Vagina (tissue), 2 donors: ENCODE results near the gene KRT3. TPM values are rescaled to one million over a fixed set of nuclear protein-coding genes. Genes with fewer than 3 reads are reported as not detected.

Experiments used
- DNase-seq, 2 donors: peaks; one replicate each; pipeline ENCODE4 v3.0.0-alpha.2; 2017; ENCODE audit errors: extremely low spot score in 2 of 2
- H3K27ac ChIP-seq: fragments of 200-600 bp; sonication (generic); one replicate; pipeline ENCODE4 v1.5.1; 2019
- H3K27me3 ChIP-seq: fragments of 200-600 bp; sonication (generic); one replicate; pipeline ENCODE4 v1.5.1; 2019
- H3K36me3 ChIP-seq, 2 donors: fragments of 200-600 bp; sonication (generic); one replicate each; pipeline ENCODE4 v1.5.1; 2017 to 2019
- H3K4me1 ChIP-seq: fragments of 200-600 bp; sonication (generic); one replicate; pipeline ENCODE4 v1.5.1; 2019
- H3K4me3 ChIP-seq, 2 donors: fragments of 200-600 bp; sonication (generic); 1 replicate in 1 of 2; 2 replicates in 1 of 2; pipeline ENCODE4 v1.5.1; 2016 to 2019
- H3K9me3 ChIP-seq: fragments of 200-600 bp; sonication (generic); one replicate; pipeline ENCODE4 v1.5.1; 2019
- CTCF ChIP-seq, 3 experiments: fragments of 450-650 bp in 2 of 3; fragments of 200-600 bp in 1 of 3; sonication (generic) in 1 of 3; IDR thresholded peaks; one replicate each; pipeline ENCODE4 v1.5.1; 2017 to 2019; ENCODE audit warnings: antibody characterized with exemption in 3 of 3, mild to moderate bottlenecking in 2 of 3, moderate library complexity in 2 of 3
- POLR2A ChIP-seq, 2 donors: fragments of 450-650 bp; IDR thresholded peaks; one replicate each; pipeline ENCODE4 v1.6.1; 2017; ENCODE audit warnings: antibody characterized with exemption in 2 of 2, mild to moderate bottlenecking in 2 of 2, moderate library complexity in 2 of 2
- POLR2AphosphoS5 ChIP-seq, 2 donors: sonication (generic); formaldehyde crosslinking; IDR thresholded peaks; one replicate each; pipeline ENCODE4 v1.9.0; 2017; ENCODE audit warnings: antibody characterized with exemption in 2 of 2, mild to moderate bottlenecking in 2 of 2, low read depth in 1 of 2; ENCODE audit not compliant: insufficient read depth in 1 of 2
- intact Hi-C: fragments of 100-400 bp; cut with DNase I; formaldehyde crosslinking; loops from one replicate; pipeline ENCODE4 v1.15.1; 2023
- small RNA-seq: library from RNA; depleted of rRNA; stranded (forward); fragments of <200 nt; gene quantifications from one replicate; pipeline ENCODE3, GENCODE V24; 2016
- total RNA-seq: library from RNA; depleted of rRNA; stranded (reverse); fragments of >200 nt; gene quantifications from one replicate; pipeline ENCODE4 v1.2.3, GENCODE V29; 2016

KRT3 gene
- total RNA-seq, 1 donor from 2014 or later = not detected

- DNase-seq = no peak
- Histone ChIP-seq H3K27ac (no peak overlapping the region), H3K4me1 (no peaks in the 10 kb centered on the region), H3K9me3 (no peaks in the 10 kb centered on the region), H3K27me3 (no peaks in the 10 kb centered on the region), H3K4me3 (no peak overlapping the region), H3K36me3 (no peaks in the 10 kb centered on the region)
- intact Hi-C loops = no loop called here
- TF ChIP-seq POLR2AphosphoS5 (IDR thresholded peaks at IDR 0.05; ENCODE audit: insufficient read depth in 1 of 2, low read depth in 1 of 2) = no peak
- no peak for TF ChIP-seq POLR2A (IDR thresholded peaks at IDR 0.05)
Observed at GRCh38 chr12:52742196-52742580, 53.7 kb downstream of the KRT3 start.

DNA sequence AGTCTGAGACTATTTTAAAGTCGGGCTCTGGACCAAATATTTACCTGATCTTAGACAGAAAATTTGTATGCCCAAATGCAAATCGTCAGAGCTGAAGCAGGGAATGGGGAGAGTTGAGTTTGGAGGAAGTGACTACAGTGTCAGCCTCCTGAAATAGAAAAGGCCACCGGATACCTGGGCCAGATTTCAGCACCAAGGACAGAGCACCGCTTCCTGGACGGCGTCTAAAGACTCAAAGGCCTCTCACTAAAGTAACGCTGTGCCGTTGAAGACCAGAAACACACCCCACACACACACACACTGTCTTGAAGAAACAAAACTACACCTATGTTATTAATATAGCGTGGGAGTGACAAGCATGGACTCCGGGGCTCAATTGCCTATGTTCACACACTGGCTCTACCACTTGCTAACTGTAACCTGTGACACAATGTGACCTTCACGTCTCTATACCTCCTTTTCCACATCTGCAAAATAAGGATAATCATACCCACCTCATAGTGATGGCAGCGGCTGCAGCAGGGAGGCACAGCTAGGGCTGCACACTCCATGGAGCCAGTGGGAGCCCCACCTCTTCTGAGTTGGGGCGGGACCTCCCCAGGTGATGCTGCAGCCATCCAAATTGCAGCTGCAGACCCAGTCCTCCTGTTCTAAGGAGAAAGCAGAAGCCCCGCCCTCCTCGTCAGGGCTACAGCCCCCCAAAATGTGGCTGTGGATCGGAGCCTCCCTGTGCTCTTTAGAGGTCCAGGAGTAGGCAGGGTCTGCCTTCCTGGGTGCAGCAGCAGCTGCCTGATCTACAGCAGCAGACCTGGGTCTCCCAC is 54.3 kb downstream of the KRT3 start:
- no peaks in the 10 kb centered on the region for H3K27me3 ChIP-seq
- intact Hi-C loops = no loop called here
- H3K4me3 ChIP-seq = no peak overlapping the region
- no peaks in the 10 kb centered on the region for H3K4me1 ChIP-seq
- DNase-seq = no peak
- no peak overlapping the region for H3K27ac ChIP-seq
- no peaks in the 10 kb centered on the region for H3K9me3 ChIP-seq
- TF ChIP-seq POLR2AphosphoS5 (IDR thresholded peaks at IDR 0.05; ENCODE audit: insufficient read depth in 1 of 2, low read depth in 1 of 2) (no peak), POLR2A (IDR thresholded peaks at IDR 0.05) (no peak), CTCF (IDR thresholded peaks at IDR 0.05) (no peak)
- H3K36me3 ChIP-seq = no peaks in the 10 kb centered on the region

- intact Hi-C loops = no loop called here
- Histone ChIP-seq H3K27me3 (no peaks in the 10 kb centered on the region), H3K4me3 (no peak overlapping the region), H3K36me3 (no peaks in the 10 kb centered on the region), H3K9me3 (no peaks in the 10 kb centered on the region), H3K4me1 (no peaks in the 10 kb centered on the region), H3K27ac (no peak overlapping the region)
- DNase-seq = no peak
- TF ChIP-seq POLR2A (IDR thresholded peaks at IDR 0.05) = no peak
- no peak for TF ChIP-seq CTCF (IDR thresholded peaks at IDR 0.05)
- TF ChIP-seq POLR2AphosphoS5 (IDR thresholded peaks at IDR 0.05; ENCODE audit: insufficient read depth in 1 of 2, low read depth in 1 of 2) = no peak
Observed at GRCh38 chr12:52740584-52740983, 55.3 kb downstream of the KRT3 start.

GRCh38 chr12:52739963-52740362 is 56.0 kb downstream of the KRT3 start:
- no peak for DNase-seq

More at GRCh38 chr12:52739963-52740362, 56.0 kb downstream of the KRT3 start:
- H3K4me1 ChIP-seq = no peaks in the 10 kb centered on the region
- no peaks in the 10 kb centered on the region for H3K27me3 ChIP-seq
- intact Hi-C loops = no loop called here
- TF ChIP-seq CTCF (IDR thresholded peaks at IDR 0.05) (no peak), POLR2AphosphoS5 (IDR thresholded peaks at IDR 0.05; ENCODE audit: insufficient read depth in 1 of 2, low read depth in 1 of 2) (no peak), POLR2A (IDR thresholded peaks at IDR 0.05) (no peak)
- H3K4me3 ChIP-seq = no peak overlapping the region
- H3K36me3 ChIP-seq = no peaks in the 10 kb centered on the region
- no peaks in the 10 kb centered on the region for H3K9me3 ChIP-seq
- H3K27ac ChIP-seq = no peak overlapping the region

Small RNA genes lying within 50 kb of the gene (small RNA-seq; reads per million reads assigned to genes)
- not detected for gene AC107016.2

Other genes with a start within 250 kb of the KRT3 start
- not detected for gene KRT71, start 243.0 kb downstream of the KRT3 start, total RNA-seq
- not detected for gene KRT74, start 222.3 kb downstream of the KRT3 start, total RNA-seq
- gene KRT72, start 194.7 kb downstream of the KRT3 start, total RNA-seq = not detected
- gene KRT73, start 177.6 kb downstream of the KRT3 start, total RNA-seq = not detected
- gene KRT2, start 143.9 kb downstream of the KRT3 start, total RNA-seq = 2.0 TPM
- gene KRT1, start 115.7 kb downstream of the KRT3 start, total RNA-seq = 886 TPM
- gene KRT77, start 92.6 kb downstream of the KRT3 start, total RNA-seq = 2.5 TPM
- not detected for gene KRT76, start 18.8 kb downstream of the KRT3 start, total RNA-seq
- 354 TPM for gene KRT4, start 18.0 kb upstream of the KRT3 start, total RNA-seq
- gene KRT79, start 38.2 kb upstream of the KRT3 start, total RNA-seq = 1.7 TPM
- gene KRT78, start 52.9 kb upstream of the KRT3 start, total RNA-seq = 89.1 TPM
- gene KRT8, start 109.0 kb upstream of the KRT3 start, total RNA-seq = 22.8 TPM
- 93.1 TPM for gene KRT18, start 153.0 kb upstream of the KRT3 start, total RNA-seq
- 339 TPM for gene EIF4B, start 210.3 kb upstream of the KRT3 start, total RNA-seq